ENCODE data around the gene DNAJC22.

- no peak for TF ChIP-seq SIN3A (IDR thresholded peaks at IDR 0.05; ENCODE audit: borderline replicate concordance, insufficient read depth, low read length)
- no peak for TF ChIP-seq REST (IDR thresholded peaks at IDR 0.05; ENCODE audit: insufficient read depth in 1 of 2, low read depth in 2 of 2, low read length in 2 of 2)
- no peak for TF ChIP-seq POLR2AphosphoS5 (IDR thresholded peaks at IDR 0.05; ENCODE audit: low read depth, low read length)
Measured at GRCh38 chr12:49366096-49366651, 19.5 kb downstream of the DNAJC22 start.

All from PFSK-1 (cell line).